Lower leg skin (tissue), 4 donors: ENCODE data around the gene GRAMD2A. TPM values are rescaled to one million over a fixed set of nuclear protein-coding genes. Genes with fewer than 3 reads are reported as not detected.

Source experiments
- DNase-seq, 2 donors: peaks; one replicate each; pipeline ENCODE4 v3.0.0-alpha.2; 2019; ENCODE audit warnings: low spot score in 2 of 2
- H3K4me3 ChIP-seq: fragments of 200-600 bp; sonication (generic); 2 replicates; pipeline ENCODE4 v1.5.1; 2017; ENCODE audit warnings: mild to moderate bottlenecking, low read depth; ENCODE audit not compliant: poor library complexity, severe bottlenecking
- CTCF ChIP-seq, 3 donors: fragments of 450-650 bp; IDR thresholded peaks; one replicate each; pipeline ENCODE4 v1.5.1; 2016; ENCODE audit warnings: antibody characterized with exemption in 3 of 3, mild to moderate bottlenecking in 3 of 3, moderate library complexity in 2 of 3
- POLR2A ChIP-seq, 2 donors: fragments of 450-650 bp; IDR thresholded peaks; one replicate each; pipeline ENCODE4 v1.6.1; 2016 to 2017; ENCODE audit warnings: antibody characterized with exemption in 2 of 2, mild to moderate bottlenecking in 1 of 2, moderate library complexity in 1 of 2
- WGBS, 2 donors: methylation state at CpG; one replicate each; pipeline ENCODE4 v1.1.5; 2018; 5-methylcytosine and 5-hydroxymethylcytosine counted together
- intact Hi-C: fragments of 100-400 bp; cut with DNase I; formaldehyde crosslinking; loops from one replicate; pipeline ENCODE4 v1.15.0; 2023; ENCODE audit warnings: low total_unique reads
- total RNA-seq, 4 donors: library from RNA; depleted of rRNA; stranded (reverse); fragments of >200 nt; gene quantifications; one replicate each; pipeline ENCODE4 v1.1.0, GENCODE V29; 2016

GRAMD2A gene
- total RNA-seq, 4 donors from 2014 or later = 4.6 to 5.9 (median 5.1) TPM

- DNase-seq = peak in 1 of 2 donors; percentile 36
- H3K4me3 ChIP-seq = no peak overlapping the region
- 87% methylated on average over 3 of the region's 3 CpGs for WGBS, 2 donors
- TF ChIP-seq POLR2A (IDR thresholded peaks at IDR 0.05) (no peak), CTCF (IDR thresholded peaks at IDR 0.05) (no peak)
- intact Hi-C loops = no loop called here
These were observed 20.8 kb downstream of the GRAMD2A start for GRCh38 chr15:72176743-72177142.

- 13 to 58% methylated on average over 5 to 6 of the region's 6 CpGs for WGBS, 2 donors
- TF ChIP-seq CTCF (IDR thresholded peaks at IDR 0.05) (no peak), POLR2A (IDR thresholded peaks at IDR 0.05) (no peak)
- intact Hi-C loops = no loop called here
- no peak overlapping the region for H3K4me3 ChIP-seq
- DNase-seq = peak in 1 of 2 donors; percentile 80
These were observed 21.4 kb downstream of the GRAMD2A start for GRCh38 chr15:72176159-72176558.

- intact Hi-C loops = no loop called here
- WGBS, 2 donors = 66 to 78% methylated on average over 15 of the region's 15 CpGs
- TF ChIP-seq CTCF (IDR thresholded peaks at IDR 0.05) = no peak
- no peak for TF ChIP-seq POLR2A (IDR thresholded peaks at IDR 0.05)
- DNase-seq = peak in 1 of 2 donors; percentile 72
- no peak overlapping the region for H3K4me3 ChIP-seq
These were observed 22.2 kb downstream of the GRAMD2A start for GRCh38 chr15:72175186-72176044.

GRCh38 chr15:72174551-72175165 lies 22.9 kb downstream of the GRAMD2A start:
- peak in 1 of 2 donors; percentile 65 for DNase-seq
- no peak overlapping the region for H3K4me3 ChIP-seq
- WGBS, 2 donors = 41 to 47% methylated on average over 5 of the region's 5 CpGs
- TF ChIP-seq POLR2A (IDR thresholded peaks at IDR 0.05) (no peak), CTCF (IDR thresholded peaks at IDR 0.05) (no peak)
- intact Hi-C loops = no loop called here

- H3K4me3 ChIP-seq = no peak overlapping the region
- 91 to 96% methylated on average over 12 of the region's 12 CpGs for WGBS, 2 donors
- peak in 1 of 2 donors; percentile 58 for DNase-seq
- intact Hi-C loops = no loop called here
- TF ChIP-seq POLR2A (IDR thresholded peaks at IDR 0.05) = no peak
- TF ChIP-seq CTCF (IDR thresholded peaks at IDR 0.05) = no peak
These were observed 23.6 kb downstream of the GRAMD2A start for GRCh38 chr15:72173864-72174550.
